GM20431 (cell line): Measurements from ENCODE around the gene TMEM186.
"Not testable (repeated sequence)": the region's sequence is repeated elsewhere in the genome, so short reads cannot be mapped to it uniquely, and the experiment has no call there.

Source experiments
- in situ Hi-C: fragments of 300-500 bp; cut with MseI, MboI; formaldehyde crosslinking; loops from one replicate; pipeline ENCODE4 v1.15.0; 2020; ENCODE audit warnings: low sequenced_read_pairs; ENCODE audit not compliant: unreplicated experiment

TMEM186 gene

DNA sequence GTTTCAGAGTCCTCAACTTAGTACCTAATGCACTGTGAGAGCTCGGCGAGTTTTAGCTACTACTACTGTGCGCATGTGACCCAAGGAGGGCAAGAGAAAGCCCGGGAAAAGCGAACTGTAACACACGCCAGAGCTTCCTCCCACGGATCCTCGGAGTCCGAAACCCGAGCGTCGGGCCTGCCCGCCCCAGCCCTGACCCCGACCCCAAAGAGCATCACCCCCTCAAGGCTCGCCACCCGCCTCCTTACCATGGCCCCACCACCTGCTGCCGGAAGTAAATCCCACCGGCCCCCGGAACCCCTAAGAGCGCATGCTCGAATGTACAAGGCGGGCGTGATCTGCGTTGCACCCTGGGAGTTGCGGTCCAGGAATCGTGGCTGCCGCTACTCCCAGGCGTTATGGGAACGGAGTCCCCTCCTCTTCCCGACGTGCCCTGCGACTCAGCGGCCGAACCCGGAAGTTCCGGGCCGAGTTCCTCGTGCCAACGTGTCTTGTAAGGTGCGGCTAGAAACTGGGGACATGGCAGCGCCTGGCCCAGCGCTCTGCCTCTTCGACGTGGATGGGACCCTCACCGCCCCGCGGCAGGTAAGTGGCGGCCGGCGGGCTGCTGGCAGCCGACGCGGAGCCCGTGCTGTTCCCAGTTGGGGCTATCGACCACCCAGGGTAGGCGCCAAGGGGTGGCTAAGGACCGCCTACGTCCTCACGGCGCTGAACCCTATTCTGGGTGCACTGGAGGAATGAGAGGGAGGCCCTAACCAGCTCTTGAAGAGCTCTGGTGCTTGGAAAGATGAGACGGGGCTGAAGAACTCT, at the start of gene TMEM186, which contains the start of gene PMM2:
Gene TMEM186 (minus strand): TSS at position 276 of the 810 bp plus-strand sequence. CDS start 25 bp downstream, at position 251.
Gene PMM2 (plus strand): TSS at position 476 of the 810 bp plus-strand sequence. CDS start 44 bp downstream, at position 520.
- in situ Hi-C loops: no loop called here

- in situ Hi-C loops: no loop called here
Measured at GRCh38 chr16:8847145-8847544, 49.7 kb upstream of the TMEM186 start.

DNA sequence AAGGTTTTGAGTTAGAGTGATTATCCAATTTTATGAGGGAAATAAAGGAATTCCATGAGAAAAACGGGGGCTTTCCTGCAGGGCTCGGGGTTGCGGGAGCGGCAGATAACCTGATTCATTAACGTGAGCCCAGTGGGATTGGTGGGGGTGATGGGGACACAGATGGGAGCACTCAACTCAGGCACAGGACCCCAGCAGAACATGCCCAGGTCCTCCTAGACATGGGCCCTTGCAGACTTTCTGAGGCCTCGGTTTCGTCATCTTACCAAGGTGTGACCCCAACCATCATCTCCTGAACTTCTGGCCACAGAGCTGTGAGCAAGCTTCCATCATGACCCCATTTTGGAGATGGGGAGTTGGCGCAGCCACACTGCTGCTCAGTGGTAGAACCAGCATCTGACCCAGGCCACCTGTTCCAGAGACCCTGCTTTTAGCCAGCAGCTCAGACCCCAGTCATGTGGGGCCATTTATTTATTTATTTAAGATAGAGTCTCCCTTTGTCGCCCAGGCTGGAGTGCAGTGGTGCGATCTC, 49.0 kb upstream of the TMEM186 start:
- in situ Hi-C loops: no loop called here

DNA sequence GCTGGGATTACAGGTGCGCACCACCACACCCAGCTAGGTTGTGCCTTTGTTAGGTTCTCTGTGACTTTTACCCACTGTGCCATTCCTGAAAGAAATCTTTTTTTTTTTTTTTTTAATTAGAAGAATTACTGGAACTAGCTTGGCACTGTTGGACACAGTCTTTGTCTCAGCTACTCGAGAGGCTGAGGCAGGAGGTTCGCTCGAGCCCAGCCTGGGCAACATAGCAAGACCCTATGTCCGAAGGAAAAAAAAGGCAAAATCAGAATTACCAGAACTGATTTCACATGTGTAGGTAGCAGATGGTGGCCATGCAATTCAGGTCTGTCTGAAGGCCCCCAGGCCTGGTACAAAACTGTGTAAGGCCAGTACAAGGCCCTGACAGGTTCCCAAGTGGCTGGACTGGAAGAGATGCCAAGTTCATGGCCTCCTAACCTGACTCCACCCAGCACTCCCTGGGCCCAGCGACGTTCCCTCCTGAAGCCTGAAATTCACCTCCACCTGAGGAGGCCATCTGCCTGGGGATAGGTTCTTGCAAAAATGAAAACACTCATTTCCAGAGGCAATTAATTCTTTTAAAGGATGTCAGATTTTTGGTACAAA, 48.4 kb upstream of the TMEM186 start:
- in situ Hi-C loops: no loop called here

DNA sequence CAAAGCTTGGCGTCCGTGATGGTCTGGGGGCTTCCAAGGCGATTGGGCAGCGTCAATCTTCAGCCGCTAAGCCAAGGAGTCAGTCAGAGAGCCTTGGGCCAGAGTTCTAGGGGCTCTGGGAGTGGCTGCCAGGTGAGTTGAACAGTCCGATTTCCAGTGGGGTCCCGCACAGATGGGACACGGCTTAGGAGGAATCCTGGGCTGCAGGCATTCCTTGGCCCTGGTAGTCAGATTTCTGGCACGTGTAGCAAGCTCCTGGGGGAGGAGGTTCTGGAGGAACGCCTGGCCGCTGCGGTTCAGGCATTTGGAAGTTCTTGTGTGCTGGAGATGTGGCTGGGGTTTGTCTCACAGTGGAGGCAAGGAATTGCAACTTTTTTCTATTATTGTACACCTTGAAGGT, 45.9 kb upstream of the TMEM186 start:
- in situ Hi-C loops: not testable (repeated sequence)

DNA sequence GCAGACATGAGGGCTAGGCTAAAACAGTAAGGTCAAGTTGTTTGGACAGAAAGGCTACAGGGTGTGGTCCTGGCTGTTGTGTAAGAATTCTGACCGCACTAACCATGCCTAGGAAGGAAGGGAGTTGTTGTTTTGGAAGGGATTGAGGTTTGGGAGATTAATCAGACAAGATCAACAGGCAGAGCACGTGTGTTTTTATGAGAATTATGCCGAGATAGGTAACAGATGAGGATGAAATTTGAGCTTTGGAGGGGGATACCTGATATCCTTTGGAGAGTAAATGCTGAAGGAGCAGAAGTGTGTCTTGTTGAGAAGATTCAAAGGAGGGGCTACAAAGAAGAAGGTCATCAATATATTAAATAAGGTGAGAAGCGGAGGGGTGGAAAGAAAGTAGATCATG, 44.6 kb upstream of the TMEM186 start:
- in situ Hi-C loops: not testable (repeated sequence)

GRCh38 chr16:8837594-8837993, 40.2 kb upstream of the TMEM186 start:
- in situ Hi-C loops: not testable (repeated sequence)

DNA sequence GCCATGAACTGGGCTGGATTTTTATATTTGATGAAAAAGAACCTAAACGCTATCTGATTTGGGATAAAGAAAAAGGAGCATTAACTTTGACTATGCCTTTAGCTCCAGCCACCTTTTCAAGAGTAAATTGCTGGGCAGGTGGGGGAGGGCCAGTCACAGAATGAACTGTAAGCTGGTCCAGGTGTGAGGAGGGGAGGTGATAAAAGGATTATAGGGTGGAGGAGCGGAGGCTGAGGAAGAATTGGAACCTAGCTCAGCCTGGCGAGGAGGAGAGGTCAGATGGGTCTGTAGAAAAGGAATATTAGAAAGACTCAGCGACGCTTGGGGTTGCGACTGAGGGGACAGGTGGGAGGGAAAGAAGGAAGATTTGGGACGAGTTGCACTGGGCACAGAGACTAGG, 39.4 kb upstream of the TMEM186 start:
- in situ Hi-C loops: not testable (repeated sequence)

GRCh38 chr16:8832717-8833105, 35.3 kb upstream of the TMEM186 start:
- in situ Hi-C loops: no loop called here

DNA sequence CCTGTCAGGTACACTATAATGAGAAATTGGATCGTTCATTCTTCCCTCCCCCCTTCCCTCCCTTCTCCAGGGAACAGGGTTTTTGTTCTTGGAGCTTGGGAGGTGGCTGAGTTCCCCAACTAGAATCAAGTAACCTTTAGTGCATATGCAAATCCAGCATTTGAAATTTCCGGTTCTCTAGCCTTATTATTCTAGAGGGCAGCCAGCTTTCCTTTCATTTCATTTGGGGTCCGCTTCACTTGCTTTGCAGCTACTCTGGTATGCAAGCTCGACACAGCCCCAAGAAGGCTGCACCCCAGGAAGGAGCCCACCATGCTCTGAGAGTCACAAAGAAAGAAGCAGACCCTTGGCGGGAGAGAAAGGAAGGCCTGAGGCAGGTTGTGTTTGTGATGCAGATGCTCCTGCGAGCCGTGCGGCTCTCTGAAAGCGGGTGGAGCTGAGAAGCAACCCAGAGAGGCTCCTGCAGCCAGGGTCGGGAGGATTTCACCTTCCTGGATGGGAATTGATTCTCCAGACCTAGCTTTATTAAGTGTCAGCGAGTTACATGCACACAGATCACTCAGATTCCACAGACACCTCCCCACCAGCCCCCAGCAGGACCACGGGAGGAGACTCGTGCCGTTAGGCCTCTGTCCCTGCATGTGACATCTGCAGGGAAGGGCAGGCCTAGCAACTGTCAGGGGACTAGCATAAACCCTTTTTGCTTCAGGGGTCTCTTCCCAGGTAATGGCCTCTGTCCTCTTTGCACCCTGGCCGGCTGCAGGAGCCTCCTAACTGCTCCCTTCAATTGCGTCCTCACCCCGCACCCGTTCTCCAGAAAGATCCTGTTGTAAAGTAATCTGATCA, 34.7 kb upstream of the TMEM186 start:
- in situ Hi-C loops: no loop called here

- in situ Hi-C loops: no loop called here
Measured at GRCh38 chr16:8831450-8831849, 34.0 kb upstream of the TMEM186 start.

- in situ Hi-C loops: no loop called here
Measured at GRCh38 chr16:8828541-8829165, 31.2 kb upstream of the TMEM186 start.

- in situ Hi-C loops: no loop called here
Measured at GRCh38 chr16:8826278-8826879, 28.9 kb upstream of the TMEM186 start.

- in situ Hi-C loops: no loop called here
Measured at GRCh38 chr16:8822403-8822802, 25.0 kb upstream of the TMEM186 start.

GRCh38 chr16:8819411-8820034, 22.1 kb upstream of the TMEM186 start:
- in situ Hi-C loops: no loop called here

DNA sequence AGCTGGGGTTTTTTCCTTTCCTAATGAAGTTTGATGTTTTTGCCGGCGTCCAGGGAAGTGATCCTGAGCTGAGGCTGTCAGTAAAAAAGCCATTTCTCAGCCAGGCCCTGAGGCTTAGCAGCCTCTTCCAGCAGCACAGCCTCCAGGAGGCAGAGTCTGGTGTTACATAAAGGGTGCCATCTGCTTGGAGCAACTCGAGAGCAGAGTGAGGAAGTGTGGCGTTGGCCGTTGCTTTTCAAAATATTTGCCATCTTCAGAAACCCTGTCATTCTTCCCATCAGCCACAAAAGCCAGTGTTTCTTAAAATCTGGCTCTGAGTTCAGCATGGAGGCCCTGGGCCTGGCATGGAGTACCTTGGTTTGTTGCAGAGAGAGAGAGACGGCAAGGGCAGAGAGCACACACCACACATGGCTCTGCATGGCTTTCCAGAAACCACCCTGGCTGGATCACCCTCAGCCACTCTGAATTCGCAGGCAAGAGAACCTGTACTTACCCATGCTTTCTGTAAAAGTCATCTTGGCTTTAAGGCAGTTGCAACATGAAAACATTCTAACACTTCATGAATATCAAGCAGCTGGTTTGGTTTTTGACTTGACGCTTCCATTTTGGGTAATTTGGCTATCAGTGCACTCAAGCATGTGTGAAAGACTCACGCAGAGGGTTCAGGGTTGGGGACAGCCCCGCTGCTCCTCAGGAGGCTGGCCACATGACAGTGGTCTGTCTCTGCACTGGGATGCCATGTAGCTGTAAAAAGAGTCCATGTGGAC, 21.2 kb upstream of the TMEM186 start:
- in situ Hi-C loops: no loop called here

DNA sequence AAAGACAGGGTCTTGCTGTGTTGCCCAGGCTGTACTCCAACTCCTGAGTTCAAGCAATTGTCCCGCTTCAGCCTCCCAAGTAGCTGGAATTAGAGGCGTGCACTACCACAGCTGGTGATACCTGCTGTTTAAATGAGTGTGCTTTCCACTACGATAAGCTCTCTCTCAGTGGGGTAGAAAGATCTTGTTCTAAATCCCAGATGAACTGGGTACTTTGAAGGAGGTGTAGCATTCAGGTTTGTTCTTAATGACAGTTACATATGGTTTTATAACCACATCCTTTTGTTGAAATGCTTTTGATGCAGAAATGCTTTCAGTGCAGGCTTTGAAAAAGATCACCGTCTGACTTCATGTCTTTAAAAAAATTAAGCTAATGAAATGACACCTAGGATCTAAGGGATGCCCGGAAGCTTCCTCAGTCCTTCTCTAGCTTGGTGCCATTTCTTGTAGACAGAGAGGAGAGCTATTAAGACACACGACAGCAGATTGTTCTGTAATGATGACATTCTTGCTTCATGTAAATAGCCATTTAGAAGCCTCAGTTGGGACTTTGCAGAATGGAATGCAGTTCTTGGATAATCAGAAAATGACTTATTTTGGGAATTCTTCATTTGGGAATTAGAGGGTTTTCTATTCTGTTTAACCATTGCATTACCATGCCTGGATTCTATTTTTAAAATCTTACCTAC, 19.7 kb upstream of the TMEM186 start:
- in situ Hi-C loops: no loop called here
